Choroid plexus epithelial cell (primary cell): ENCODE data around the gene ARHGAP12.
"Not testable (repeated sequence)": the region's sequence is repeated elsewhere in the genome, so short reads cannot be mapped to it uniquely, and the experiment has no call there.

Experiments used
- DNase-seq: peaks from one replicate; pipeline ENCODE4 v3.0.0-alpha.2; 2010; ENCODE audit warnings: low read depth
- H3K4me3 ChIP-seq: 2 replicates; pipeline ENCODE4 v1.5.1; 2011; ENCODE audit warnings: low read depth, mild to moderate bottlenecking, control low read depth, low read length, moderate library complexity
- TF ChIP-seq, protein P1 (sequence below): conservative IDR thresholded peaks from 2 replicates; pipeline ENCODE4 v1.5.1; 2011; ENCODE audit warnings: low read depth, mild to moderate bottlenecking, control low read depth, inconsistent platforms, low read length, moderate library complexity

Gene ARHGAP12, protein sequence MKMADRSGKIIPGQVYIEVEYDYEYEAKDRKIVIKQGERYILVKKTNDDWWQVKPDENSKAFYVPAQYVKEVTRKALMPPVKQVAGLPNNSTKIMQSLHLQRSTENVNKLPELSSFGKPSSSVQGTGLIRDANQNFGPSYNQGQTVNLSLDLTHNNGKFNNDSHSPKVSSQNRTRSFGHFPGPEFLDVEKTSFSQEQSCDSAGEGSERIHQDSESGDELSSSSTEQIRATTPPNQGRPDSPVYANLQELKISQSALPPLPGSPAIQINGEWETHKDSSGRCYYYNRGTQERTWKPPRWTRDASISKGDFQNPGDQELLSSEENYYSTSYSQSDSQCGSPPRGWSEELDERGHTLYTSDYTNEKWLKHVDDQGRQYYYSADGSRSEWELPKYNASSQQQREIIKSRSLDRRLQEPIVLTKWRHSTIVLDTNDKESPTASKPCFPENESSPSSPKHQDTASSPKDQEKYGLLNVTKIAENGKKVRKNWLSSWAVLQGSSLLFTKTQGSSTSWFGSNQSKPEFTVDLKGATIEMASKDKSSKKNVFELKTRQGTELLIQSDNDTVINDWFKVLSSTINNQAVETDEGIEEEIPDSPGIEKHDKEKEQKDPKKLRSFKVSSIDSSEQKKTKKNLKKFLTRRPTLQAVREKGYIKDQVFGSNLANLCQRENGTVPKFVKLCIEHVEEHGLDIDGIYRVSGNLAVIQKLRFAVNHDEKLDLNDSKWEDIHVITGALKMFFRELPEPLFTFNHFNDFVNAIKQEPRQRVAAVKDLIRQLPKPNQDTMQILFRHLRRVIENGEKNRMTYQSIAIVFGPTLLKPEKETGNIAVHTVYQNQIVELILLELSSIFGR

DNA sequence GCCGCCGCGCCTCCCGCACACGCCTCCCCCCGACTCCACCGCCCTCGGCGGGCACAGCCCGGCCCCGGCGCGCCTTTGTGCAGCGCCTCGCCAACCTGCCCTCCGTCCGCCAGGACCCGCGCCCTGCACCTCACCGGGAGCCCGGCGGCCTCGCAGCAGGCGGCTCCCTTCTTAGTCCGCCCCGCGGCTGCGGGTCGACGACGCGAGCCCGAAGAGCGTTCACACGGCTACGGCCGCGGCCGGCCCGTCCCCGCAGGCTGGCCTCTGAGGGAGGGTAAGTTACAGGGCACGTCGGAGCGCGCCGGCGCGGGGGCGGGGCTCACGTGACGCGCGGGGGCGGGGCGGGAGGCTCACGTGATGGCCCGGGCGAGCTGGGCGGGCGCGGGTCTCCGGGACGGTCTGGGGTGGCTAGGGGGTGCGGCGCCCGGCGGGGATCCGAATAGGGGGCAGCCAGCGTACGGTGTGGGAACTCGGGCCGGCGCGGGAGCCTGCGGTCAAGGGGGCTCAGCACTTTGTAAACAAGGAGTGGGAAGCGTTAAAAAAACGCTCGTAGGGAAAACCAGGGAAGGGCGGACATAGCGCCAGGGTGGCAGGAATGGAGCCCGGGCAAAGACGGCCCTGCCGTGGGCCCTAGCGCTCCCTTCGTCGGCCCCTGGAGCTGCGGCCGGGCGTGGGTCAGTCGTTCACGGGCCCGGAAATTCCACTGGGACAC lies at the start of gene ARHGAP12:
TSS of gene ARHGAP12 (minus strand) at position 283 of the 712 bp plus-strand sequence. CDS start 19,976 bp downstream, outside the sequence.
- peak within 1 kb of the TSS; percentile 83 for H3K4me3 ChIP-seq
- peak; percentile 81 for DNase-seq
- TF ChIP-seq, protein P1, sequence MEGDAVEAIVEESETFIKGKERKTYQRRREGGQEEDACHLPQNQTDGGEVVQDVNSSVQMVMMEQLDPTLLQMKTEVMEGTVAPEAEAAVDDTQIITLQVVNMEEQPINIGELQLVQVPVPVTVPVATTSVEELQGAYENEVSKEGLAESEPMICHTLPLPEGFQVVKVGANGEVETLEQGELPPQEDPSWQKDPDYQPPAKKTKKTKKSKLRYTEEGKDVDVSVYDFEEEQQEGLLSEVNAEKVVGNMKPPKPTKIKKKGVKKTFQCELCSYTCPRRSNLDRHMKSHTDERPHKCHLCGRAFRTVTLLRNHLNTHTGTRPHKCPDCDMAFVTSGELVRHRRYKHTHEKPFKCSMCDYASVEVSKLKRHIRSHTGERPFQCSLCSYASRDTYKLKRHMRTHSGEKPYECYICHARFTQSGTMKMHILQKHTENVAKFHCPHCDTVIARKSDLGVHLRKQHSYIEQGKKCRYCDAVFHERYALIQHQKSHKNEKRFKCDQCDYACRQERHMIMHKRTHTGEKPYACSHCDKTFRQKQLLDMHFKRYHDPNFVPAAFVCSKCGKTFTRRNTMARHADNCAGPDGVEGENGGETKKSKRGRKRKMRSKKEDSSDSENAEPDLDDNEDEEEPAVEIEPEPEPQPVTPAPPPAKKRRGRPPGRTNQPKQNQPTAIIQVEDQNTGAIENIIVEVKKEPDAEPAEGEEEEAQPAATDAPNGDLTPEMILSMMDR, result no peak

DNA sequence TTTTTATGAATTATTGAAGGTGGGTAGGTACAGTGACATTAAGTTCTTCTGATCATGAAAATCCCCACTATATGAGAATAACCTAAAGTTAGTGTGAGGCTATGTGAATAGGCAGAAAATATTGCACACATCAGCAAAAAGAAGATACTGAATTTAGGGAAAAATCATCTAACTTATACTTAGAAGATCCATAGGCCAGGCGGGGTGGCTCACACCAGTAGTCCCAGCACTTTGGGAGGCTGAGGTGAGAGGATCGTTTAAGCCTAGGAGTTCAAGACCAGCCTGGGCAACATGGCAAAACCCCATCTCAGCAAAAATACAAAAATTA lies 49.5 kb upstream of the ARHGAP12 start:
- H3K4me3 ChIP-seq, result no peak overlapping the region
- no peak for DNase-seq
- TF ChIP-seq, protein P1, result no peak

DNA sequence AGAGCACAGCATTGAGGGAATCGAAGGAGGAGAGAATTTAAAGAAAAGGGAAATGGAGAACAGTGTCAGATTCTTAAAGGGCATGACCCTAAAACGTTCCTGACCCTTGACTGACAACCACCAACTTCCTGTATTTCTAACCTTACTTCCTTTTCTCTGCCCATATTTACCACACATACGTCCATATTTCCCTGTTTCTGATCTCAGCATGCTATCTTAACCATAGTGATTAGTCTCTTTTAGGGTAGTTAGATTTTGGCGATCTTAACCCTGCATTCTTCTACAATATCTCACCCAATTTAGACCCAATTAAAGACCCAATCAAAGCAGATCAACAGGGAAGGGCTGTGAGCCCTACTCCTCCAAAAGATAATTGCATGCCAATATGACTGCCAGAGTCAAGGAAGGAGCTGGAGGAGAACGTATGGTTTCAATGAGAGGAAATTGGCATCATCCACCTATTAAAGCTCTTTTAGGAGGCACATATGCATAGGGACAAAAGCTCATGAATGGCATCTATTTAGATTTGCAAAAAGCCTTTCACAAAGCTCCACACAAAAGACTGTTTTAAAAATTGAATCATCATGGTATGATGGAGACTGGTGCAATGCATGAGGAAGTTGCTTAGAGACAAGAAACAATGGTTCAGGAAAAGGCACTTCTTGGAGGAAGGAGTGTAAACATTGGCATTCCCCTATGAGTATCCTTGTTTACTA lies 49.0 kb upstream of the ARHGAP12 start:
- peak; percentile 61 for DNase-seq
- TF ChIP-seq, protein P1, result no peak
- no peak overlapping the region for H3K4me3 ChIP-seq

DNA sequence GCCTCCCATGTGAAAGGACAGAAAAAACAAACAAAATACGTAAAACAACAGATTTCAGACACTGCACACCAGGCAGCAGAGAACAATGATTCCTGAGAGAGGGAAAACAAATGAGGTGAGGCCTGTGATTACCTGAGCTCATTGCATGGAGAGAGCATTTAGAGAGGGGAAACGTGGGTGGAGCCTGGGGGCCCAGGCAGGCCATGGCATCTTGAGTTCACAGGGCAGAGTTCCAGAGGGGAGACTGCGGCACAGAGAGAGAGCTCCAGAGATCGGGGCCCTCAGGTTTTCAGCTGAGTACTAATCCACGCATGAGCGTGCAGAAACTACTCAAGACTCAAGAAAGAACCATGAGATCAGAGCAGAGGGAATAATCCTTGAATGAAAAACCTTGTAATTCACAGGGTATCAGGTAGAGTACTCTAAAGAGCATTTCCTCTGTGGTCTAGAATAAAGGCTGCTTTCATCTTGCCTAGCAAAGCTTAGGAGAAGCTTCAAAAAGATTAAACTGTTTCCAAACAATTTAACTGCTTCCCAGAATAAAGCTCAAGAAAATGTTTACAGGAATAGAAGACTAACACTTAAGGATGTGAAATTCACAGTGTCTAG lies 46.6 kb upstream of the ARHGAP12 start:
- no peak for DNase-seq
- TF ChIP-seq, protein P1, result no peak

DNA sequence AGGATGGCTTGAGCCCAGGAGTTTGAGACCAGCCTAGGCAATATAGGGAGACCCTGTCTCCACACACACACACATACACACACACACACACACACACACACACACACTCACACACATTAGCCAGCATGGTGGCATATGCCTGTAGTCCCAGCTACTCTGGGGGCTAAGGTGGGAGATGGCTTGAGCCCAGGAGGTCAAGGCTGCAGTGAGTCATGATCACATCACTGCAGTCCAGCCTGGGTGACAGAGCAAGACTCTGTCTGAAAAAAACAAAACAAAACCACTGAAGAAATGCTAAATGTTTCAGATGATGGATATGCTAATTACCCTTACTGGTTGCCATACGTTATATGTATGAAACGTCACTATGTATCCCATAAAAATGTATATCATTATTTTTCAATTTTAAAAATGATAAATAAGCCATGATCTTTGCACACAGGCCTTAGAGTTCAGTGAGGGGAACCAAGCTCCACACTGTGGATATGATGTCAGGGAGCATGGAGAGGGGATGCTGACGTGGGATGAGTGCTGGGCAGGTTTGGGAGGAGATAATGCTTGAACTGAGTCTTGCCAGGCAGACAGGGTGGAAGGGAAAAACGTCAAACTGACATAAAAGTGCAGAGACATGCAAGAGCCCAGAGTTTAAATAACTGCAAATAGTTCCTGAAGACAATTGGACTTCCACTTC lies 45.9 kb upstream of the ARHGAP12 start:
- H3K4me3 ChIP-seq, result no peak overlapping the region
- DNase-seq, result peak; percentile 13
- TF ChIP-seq, protein P1, result no peak

More for the DNA sequence above, 46.6 kb upstream of the ARHGAP12 start:
- no peak overlapping the region for H3K4me3 ChIP-seq

DNA sequence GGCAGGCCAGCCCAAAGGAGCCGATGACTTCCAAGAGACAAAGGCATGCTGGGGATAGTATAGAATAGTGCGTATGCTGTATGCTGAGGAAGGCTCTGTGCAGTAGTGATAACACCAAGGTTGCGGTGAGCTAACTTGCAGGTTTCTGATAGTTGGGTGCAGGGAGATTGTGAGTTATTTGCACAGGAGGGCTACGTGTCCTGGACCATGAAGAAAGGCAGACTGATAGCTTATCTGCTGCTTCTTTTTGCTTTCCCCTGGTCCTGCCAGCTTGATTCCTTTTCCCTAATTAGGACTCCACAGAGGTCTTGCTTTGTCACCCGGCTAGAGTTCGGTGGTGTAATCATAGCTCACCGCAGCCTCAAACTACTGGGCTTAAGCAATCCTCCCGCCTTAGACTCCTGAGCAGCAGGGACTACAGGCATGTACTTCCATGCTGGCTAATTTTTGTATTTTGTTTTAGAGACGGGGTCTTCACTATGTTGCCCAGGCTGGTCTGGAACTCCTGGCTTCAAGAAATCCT lies 43.9 kb upstream of the ARHGAP12 start:
- TF ChIP-seq, protein P1, result no peak
- no peak overlapping the region for H3K4me3 ChIP-seq
- no peak for DNase-seq

DNA sequence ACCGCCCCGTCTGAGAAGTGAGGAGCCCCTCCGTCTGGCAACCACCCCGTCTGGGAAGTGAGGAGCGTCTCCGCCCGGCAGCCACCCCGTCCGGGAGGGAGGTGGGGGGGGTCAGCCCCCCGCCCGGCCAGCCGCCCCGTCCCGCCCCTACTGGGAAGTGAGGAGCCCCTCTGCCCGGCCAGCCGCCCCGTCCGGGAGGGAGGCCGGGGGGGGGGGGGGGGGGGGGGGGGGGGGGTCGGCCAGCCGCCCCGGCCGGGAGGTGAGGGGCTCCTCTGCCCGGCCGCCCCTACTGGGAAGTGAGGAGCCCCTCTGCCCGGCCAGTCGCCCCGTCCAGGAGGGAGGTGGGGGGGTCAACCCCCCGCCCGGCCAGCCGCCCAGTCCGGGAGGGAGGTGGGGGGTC lies 41.2 kb upstream of the ARHGAP12 start:
- not testable (repeated sequence) for H3K4me3 ChIP-seq

More for the DNA sequence above, 41.2 kb upstream of the ARHGAP12 start:
- DNase-seq, result not testable (repeated sequence)
